GM18511 (cell line): ENCODE measurements around the gene CSTF2T.
"Not testable (repeated sequence)": the region's sequence is repeated elsewhere in the genome, so short reads cannot be mapped to it uniquely, and the experiment has no call there.

ENCODE experiments used
- ATAC-seq: cut with Tn5 transposase; IDR thresholded peaks from one replicate; pipeline ENCODE4 v1.9.1; 2021; ENCODE audit warnings: mild to moderate bottlenecking, moderate library complexity; ENCODE audit not compliant: unreplicated experiment

The CSTF2T gene

DNA sequence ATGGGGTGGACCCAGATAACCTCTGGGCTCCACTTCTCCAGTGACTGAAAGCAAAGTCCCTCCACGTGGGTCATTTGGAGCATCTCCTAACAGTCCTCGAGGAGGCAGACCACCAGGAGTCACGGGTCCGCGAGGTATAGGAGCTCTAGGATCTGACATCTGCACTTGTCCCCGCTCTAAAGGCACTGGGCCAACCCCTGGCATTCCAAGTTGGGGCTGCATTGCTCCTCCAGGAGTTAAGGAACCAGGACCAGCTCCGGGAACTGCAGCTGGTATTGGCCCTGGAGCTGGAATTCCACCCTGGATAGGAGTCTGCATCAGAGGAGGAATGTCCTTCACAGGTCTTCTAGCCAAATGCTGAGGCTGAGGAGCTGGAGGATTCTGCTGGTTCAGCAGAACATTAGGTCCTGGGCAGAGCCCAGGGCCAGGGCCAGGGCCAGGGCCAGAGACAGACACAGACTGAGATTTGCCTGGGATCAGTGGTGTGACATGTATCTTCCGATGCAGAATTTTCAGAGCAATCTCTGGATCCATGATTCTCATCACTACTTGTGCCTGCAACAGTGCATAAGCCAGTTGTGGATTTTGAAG, 827 bp downstream of the CSTF2T start:
- ATAC-seq = no peak

DNA sequence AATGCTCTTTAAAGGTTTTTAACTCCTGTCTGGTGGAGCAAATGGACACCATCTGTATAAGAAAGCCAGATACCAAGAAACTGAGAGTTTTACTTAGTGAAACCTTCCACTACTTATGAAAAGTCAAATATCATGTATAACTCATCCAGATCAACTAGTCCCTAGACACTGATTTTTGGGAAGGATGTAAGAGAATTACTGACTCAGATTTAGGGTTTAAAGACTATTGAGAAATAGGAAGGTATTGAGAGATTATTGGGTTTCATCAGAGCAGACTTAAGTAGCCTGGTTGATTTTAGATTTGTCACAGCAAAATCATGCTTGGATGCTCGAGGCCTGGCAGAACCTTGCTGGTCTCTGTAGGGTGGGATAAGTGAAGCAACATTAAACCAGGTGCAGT, 3.1 kb downstream of the CSTF2T start:
- no peak for ATAC-seq

DNA sequence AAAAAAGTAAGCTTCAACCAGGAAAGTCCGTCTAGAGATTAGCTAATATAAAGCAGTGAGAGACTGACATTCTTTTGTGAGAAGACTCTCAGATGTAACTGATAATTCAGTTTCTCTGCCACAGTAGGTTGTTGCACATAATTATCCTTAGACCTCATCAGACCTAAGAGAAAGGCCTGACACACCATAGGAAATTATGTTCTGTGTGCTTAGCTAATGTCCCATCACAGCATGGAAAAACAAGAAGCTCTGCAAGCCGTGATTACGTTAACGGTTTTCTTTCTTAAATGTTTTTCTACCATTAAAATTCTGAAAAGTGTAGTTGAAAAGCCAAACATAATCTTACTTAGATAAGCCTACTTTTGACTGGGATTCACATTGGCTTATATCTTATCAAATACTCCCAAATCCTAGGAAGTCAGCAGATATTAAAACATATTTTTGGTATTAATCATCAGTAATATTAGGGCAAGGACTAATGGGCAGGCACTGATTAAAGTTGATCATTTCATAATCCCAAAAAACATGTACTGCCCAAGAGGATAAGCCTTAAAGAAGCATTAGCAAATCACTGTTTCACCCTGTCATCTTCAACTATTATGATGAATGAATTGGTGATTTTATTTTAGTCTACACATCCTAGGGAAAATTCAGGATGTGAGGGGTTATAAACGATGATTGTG, 5.2 kb downstream of the CSTF2T start:
- ATAC-seq = no peak

DNA sequence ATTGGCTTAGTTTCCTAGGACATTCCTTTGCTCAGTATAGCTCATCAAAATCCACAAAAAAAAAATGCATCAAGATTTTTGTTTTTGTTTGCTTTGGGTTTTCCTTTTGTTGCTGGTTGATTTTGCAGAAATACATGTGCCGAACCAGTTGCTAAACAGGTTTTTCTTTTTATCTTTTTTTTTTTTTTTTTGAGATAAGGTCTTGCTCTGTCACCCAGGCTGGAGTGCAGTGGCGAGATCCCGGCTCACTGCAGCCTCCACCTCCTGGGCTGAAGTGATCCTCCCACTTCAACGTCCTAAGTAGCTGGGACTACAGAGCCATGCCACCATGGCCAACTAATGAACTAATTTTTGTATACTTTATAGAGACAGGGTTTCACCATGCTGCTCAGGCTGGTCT, 8.3 kb downstream of the CSTF2T start:
- no peak for ATAC-seq

DNA sequence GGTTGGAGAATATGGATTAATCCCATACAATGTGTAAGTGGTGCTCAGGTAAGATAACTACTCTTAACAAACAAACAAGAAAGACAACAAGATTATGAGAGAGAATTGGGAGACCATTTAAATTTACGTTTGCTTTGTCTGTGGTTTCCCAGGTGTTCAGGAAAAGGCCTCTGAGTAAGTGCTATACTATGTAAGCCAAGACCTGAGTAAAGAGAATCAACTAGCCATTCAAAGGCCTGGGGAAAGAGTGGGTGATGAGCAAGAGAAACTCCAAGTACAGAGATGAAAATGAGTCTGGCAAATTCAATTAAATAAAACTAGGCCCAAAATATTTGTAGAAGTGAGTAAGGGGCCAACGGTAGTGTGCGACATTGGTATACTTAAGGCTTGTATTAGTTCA, 9.9 kb downstream of the CSTF2T start:
- ATAC-seq = no peak

DNA sequence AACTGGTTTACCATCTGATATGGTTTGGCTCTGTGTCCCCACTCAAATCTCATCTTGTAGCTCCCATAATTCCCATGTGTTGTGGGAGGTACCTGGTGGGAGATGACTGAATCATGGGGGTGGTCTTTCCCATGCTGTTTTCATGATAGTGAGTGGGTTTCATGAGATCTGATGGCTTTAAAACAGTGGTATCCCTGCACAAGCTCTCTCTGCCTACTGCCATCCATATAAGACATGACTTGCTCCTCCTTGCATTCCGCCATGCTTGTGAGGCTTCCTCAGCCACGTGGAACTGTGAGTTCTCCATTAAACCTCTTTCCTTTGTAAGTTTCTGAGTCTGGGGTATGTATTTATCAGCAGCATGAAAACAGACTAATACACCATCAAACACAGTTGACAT, 10.6 kb downstream of the CSTF2T start:
- not testable (repeated sequence) for ATAC-seq

DNA sequence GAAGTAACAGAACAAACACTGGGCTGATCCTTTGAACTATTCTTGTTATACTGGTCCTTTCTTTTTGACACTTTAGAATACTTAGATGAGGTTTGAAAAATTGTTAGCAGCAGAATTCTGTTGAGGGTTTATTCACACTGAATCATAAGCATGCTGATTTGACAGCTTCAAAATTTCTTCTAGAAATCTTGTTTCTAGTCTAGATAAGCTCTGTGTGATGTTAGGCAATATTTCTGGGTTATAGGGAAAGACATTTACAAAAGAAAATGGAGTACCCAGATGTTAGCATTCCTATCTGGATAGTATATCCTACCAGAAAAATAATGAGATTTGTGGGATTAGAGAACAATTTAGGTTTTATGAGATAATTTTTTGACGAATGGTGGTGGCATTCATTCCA, 12.1 kb downstream of the CSTF2T start:
- ATAC-seq = no peak

DNA sequence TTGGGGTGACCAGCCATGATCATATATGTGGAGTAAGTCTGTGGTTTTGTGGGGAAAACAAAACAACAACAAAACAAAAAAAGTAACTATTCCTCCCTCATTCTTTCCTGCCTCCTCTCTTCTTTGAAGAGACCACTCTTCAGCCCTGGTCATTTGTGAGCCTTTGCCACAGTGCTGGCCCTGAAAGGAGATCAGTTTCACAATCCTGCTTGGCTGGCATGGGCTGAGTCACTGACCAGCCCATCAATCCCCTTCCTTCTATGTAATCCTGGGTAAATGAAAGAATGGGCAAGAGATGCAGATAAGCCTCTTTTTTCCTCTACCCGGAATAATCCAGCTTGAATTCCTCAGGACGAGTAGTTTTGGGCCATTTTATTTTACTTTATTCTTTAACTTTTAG, 13.6 kb downstream of the CSTF2T start:
- no peak for ATAC-seq

DNA sequence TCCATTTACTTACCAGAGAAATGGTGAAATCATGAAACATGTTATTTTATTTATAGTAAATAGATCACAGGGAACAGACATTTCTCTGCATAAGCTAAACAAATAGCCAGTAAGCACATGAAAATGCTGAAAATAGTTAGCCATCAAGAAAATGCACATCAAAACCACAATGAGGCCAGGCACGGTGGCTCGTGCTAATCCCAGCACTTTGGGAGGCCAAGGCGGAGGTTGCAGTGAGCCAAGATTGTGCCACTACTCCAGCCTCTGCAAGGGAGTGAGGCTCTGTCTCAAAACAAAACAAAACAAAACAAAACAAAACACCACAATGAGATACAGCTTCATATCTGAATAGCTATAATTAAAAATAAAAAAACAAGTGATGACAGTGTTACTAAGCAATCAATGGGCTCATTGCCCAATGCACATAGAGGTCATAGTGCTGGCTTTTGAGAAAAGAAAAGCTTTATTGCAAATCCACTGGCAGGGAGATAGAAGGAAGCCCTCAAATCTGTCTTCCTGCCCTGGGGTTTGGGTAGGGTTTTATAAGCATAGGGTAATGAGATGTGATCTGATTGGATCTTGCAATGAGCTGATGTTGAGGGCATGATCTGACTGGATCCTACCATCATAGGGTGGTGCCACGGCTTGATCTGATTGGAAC, 16.2 kb downstream of the CSTF2T start:
- no peak for ATAC-seq

DNA sequence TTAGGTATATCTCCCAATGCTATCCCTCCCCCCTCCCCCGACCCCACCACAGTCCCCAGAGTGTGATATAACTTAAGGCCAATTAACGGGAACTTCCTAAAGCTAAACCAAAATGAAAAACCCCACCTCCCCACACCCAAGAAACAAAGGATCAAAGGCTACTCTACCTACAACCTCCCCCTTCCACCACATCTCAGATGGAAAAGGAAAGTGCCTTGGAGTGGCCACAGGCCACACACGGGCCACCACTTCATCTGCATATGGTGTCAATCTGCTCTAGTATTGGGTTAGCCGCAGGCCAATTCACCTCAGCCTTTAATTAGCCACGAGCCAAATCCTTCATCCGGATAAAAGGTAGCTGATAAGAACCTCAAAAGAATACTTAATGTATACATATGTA, 19.6 kb downstream of the CSTF2T start:
- no peak for ATAC-seq

DNA sequence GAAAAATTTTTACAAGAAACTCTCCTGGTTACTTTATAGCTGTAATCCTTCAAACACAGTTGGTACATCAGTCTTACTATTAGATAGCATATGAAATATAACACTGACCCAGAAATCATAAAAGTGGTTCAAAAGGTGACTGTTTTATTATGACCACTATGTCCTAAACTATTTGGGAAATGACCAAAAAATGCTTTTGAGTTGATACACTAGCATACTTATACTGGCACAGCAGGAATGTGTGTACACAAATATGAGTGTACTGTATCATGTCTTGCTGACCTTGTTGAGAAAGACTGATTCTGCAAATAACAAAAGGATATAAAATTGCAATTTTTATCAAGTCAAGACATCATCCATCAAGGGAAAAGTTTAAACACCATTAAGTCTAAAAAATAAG, 24.3 kb downstream of the CSTF2T start:
- ATAC-seq = no peak

DNA sequence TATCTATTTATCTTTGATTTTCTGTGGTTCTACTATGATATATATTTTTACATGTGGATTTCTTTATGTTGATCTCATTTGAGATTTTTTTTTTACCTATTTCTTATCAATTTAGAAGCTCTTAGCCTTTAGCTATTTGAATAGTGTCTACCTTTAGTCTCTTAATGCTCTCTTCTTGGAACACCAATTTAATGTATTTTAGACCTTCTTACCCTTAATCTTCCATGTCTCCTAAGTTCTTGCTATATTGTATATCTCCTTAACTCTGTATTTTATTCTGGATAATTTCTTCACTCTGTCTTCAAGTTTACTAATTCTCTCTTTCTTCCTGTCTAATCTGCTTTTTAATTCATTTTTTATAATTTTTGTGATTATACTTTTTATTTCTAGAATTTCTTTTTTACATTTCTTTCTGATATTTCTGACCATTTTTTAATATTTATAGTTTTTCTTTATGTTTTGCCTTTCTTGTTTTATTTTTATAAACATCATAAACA, 27.3 kb downstream of the CSTF2T start:
- ATAC-seq = no peak

DNA sequence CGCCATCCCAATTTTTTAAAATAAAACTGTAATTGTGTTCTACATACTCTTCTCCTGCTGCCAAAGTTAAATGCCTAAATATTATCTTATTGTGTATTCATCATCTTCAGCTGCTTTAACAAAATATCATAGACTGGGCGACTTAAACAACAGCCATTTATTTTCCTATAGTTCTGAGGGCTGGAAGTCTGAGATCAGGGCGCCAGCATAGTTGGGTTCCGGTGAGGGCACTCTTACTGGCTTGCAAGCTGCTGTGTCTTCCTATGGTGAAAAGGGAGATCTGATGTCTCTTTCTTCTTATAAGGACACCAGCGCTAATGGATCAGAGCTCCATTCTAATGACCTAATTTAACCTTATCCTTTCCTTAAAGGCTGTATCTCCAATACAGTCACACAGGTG, 30.4 kb downstream of the CSTF2T start:
- ATAC-seq = no peak

DNA sequence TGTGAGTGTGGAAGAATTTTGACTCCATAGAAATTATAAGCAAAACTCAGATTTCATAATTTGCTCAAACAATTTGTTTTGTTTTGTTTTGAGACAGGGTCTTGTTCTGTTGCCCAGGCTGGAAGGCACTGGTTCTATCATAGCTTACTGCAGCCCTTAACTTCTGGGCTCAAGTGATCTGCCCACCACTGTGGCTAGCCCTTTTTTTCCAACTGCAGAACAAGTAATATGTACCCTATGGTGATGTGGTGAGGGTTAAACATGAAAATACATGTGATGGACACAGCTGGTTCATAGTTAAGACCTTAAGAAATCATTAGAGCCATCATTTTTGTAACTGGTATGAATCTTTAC, 31.1 kb downstream of the CSTF2T start:
- ATAC-seq = no peak

DNA sequence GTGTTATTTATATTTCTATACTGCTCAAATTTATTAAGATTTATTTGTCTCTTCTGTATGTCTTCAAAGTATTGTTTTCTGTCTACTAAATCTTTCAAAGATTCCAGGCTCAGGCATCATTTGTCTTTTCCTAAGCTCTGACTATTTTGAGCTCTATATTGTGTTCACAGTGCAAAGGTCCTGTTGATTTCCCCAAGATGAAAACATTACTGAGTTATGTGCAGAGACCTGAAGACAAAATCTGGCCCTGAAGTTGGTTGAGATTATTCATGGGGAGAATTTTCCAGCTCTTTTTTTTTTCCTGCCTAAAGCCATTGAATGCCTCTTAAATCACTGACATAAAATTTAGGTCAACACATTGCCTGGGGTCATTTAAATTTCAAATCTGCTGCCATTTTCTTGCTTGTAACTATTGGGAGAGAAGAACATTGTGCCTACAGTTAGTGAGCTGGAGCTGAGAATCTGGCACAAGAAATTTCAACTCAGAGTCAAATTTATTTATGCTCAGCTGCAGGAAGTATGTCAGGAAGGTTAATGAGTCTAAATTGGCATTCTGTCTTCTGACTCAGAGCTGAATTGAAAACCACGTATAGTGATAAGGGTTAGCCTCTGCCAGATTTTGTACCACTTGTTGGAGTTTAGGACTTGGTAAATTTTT, 31.6 kb downstream of the CSTF2T start:
- no peak for ATAC-seq

DNA sequence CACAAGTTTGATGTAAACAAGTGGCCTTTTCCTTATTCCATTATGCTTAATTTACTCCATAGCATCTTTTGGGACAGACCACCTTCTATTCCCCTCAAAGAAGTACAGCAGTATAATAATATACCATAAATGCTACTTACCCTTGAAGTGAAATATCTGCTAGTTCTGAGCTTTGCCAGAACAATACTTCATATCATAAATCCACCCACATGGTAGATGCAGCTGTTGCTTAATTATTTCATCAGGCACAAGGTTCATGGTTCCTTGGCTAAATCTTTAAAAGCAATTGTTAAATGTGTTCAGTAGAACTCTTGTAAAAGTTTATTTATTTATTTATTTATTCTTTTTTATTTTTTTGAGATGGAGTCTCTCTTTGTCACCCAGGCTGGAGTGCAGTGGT, 32.9 kb downstream of the CSTF2T start:
- ATAC-seq = no peak

DNA sequence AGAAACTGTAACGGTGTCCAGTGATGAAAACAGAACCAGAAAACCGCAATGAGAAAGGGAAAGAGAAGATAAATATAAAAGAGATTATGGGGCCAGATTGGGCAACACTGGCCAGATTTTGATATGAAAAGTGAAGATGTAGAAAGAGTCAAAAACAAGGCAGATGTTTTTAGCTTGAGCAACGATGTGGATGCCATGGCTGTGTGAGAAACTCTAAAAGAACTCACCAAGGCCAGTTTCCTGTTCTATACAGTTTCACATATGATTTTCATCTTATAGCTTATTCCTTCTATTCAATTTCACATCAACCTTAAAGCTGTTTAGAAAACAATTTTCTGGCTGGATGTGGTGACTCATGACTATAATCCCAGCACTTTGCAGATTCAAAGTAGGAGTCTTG, 36.3 kb downstream of the CSTF2T start:
- no peak for ATAC-seq

DNA sequence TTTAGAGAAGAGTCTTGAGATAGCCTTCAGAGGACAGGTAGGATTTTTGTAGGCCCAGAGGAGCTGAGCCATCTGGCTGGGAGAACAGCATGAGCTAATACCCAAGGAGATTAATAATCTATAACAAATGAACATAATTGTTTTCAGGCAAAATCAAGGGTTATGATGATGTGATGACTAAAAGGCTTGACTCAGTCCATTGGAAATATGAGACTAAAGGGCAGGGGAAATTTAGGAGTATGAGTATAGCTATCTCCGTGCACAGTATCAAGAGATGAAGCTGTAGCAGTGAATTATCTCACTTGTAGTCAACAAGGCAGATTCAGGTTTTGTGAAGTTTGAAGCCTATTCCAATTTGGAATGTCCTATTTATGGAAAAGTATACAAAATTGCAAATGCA, 40.1 kb downstream of the CSTF2T start:
- ATAC-seq = no peak

DNA sequence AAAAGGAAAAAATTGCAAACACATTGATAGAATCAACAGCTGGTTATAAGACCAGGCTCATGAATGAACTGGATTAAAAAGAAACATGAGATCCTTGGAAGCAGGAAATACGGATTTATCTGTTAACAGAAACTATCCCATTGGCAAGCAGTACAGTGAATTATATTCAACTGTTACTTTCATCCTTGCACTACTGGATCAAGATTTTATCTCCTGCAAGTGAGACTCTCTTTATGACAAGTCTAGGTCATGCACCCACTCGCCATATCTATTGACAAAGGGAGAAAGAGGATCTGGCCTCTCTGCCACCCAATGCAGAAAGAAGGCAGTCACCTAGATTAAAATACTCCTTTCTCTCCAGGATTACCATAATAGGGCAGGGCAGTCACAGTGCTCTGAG, 41.4 kb downstream of the CSTF2T start:
- no peak for ATAC-seq

DNA sequence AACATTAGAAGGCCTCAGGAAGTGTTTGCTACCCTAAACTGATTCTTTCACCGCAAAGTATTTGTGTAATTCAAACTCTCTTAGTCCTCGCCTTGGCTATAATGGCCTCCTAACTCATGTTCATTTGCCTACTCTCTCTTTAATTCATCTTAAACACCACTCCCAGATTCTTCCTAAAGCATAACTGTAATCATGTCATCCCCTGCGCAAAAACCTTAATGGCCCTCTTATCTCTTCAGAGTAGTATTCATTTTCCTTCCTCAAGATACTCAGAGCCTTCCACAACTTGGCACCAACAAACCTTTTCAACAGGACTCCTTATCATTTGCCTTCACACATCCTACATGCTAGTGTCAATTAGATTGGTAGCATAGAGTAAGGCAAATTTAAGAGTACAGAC, 42.9 kb downstream of the CSTF2T start:
- no peak for ATAC-seq

DNA sequence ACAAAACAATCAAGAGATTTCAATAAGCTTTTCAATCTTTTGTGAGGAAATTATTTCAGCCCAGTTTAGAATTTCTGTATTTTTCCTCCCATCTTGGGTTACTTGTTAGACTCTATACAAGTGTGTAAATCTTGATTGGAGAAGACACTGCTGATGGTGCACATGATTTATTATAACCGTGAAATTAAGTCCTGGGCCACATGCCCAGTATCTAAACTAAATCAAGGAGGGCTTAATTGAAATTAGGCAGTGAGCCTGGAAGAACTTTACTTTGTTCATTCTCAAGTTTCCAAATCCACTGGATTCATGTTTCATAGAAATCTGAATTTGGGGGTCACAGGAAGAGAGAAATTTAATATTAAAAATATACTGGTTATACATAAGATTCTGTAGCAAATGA, 44.5 kb downstream of the CSTF2T start:
- no peak for ATAC-seq

DNA sequence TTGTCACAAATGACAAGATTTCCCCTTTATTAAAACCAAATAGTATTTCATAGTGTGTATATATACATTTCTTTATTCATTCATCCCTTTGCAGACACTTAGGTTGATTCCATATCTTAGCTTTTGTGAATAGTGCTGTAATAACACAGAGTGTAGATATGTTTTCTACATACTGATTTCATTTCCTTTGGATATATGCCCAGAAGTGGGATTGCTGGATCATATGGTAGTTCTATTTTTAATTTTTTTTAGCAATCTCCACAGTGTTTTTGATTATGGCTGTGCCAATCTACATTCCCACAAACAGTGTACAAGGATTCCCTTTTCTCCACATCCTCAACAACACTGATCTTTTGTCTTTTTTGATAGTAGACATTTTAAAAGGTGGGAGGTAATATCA, 46.4 kb downstream of the CSTF2T start:
- no peak for ATAC-seq
